Neuronal stem cell (in vitro differentiated cells): ENCODE results near the gene GXYLT1.

Source experiments
- DNase-seq: peaks from one replicate; pipeline ENCODE4 v3.0.0-alpha.2; 2013; ENCODE audit warnings: low spot score
- H2AFZ ChIP-seq: one replicate; pipeline ENCODE4 v1.6.1; 2013; ENCODE audit warnings: mild to moderate bottlenecking, low read length, inconsistent platforms
- H2AK5ac ChIP-seq: 2 replicates; pipeline ENCODE4 v1.6.1; 2013; ENCODE audit warnings: low read depth, mild to moderate bottlenecking, inconsistent platforms, low read length, moderate library complexity, mixed read lengths
- H2BK120ac ChIP-seq: 2 replicates; pipeline ENCODE4 v1.6.1; 2013; ENCODE audit warnings: low read depth, mild to moderate bottlenecking, inconsistent platforms, low read length, moderate library complexity, mixed read lengths
- H2BK12ac ChIP-seq: one replicate; pipeline ENCODE4 v1.6.1; 2013; ENCODE audit warnings: low read length, inconsistent platforms
- H2BK15ac ChIP-seq: 2 replicates; pipeline ENCODE4 v1.6.1; 2013; ENCODE audit warnings: mild to moderate bottlenecking, low read length, inconsistent platforms, mixed read lengths
- H2BK5ac ChIP-seq: one replicate; pipeline ENCODE4 v1.6.1; 2013; ENCODE audit warnings: inconsistent platforms, mild to moderate bottlenecking, low read length, moderate library complexity
- H3K14ac ChIP-seq: one replicate; pipeline ENCODE4 v1.6.1; 2013; ENCODE audit warnings: low read length, inconsistent platforms
- H3K18ac ChIP-seq: 2 replicates; pipeline ENCODE4 v1.6.1; 2013; ENCODE audit warnings: low read length, inconsistent platforms
- H3K23ac ChIP-seq: 2 replicates; pipeline ENCODE4 v1.6.1; 2013; ENCODE audit warnings: low read depth, mild to moderate bottlenecking, mixed read lengths, low read length, inconsistent platforms; ENCODE audit not compliant: poor library complexity
- H3K27ac ChIP-seq: replicated peaks from 3 replicates; pipeline ENCODE4 v1.5.1; 2013; ENCODE audit warnings: low read length, inconsistent platforms
- H3K27me3 ChIP-seq, 3 experiments: 2 replicates each; pipeline ENCODE4 v1.6.1; 2013; ENCODE audit warnings: low read length in 3 of 3, mild to moderate bottlenecking in 2 of 3, inconsistent platforms in 1 of 3, low read depth in 1 of 3, mixed read lengths in 1 of 3, moderate library complexity in 1 of 3; ENCODE audit not compliant: control insufficient read depth in 3 of 3, insufficient read depth in 3 of 3
- H3K36me3 ChIP-seq, 2 donors: replicated peaks in 1 of 2; 2 replicates each; pipeline ENCODE4 v1.6.1; 2013; ENCODE audit warnings: low read length in 2 of 2; ENCODE audit not compliant: control insufficient read depth in 2 of 2, insufficient read depth in 2 of 2
- H3K4ac ChIP-seq: 2 replicates; pipeline ENCODE4 v1.6.1; 2013; ENCODE audit warnings: inconsistent platforms, mild to moderate bottlenecking, low read length, moderate library complexity
- H3K4me1 ChIP-seq, 2 donors: 1 replicate in 1 of 2; 2 replicates in 1 of 2; pipeline ENCODE4 v1.6.1; 2013; ENCODE audit warnings: low read length in 2 of 2, low read depth in 1 of 2; ENCODE audit not compliant: control insufficient read depth in 2 of 2, insufficient read depth in 1 of 2
- H3K4me2 ChIP-seq: one replicate; pipeline ENCODE4 v1.6.1; 2013; ENCODE audit warnings: mild to moderate bottlenecking, low read length, inconsistent platforms; ENCODE audit not compliant: insufficient read depth, poor library complexity, severe bottlenecking
- H3K4me3 ChIP-seq, 2 donors: 2 replicates each; pipeline ENCODE4 v1.5.1; 2013; ENCODE audit warnings: low read length in 2 of 2, mild to moderate bottlenecking in 2 of 2, inconsistent platforms in 1 of 2, moderate library complexity in 1 of 2
- H3K79me1 ChIP-seq: one replicate; pipeline ENCODE4 v1.6.1; 2013; ENCODE audit warnings: low read depth, mild to moderate bottlenecking, inconsistent platforms, low read length, moderate library complexity
- H3K9ac ChIP-seq: one replicate; pipeline ENCODE4 v1.6.1; 2013; ENCODE audit warnings: mild to moderate bottlenecking, low read depth, low read length, inconsistent platforms; ENCODE audit not compliant: poor library complexity
- H3K9me3 ChIP-seq, 2 donors: replicated peaks in 1 of 2; 2 replicates each; pipeline versions ENCODE3 to v1.6.1; 2013; ENCODE audit warnings: low read length in 2 of 2, mild to moderate bottlenecking in 2 of 2, inconsistent platforms in 1 of 2, low read depth in 1 of 2, mixed read lengths in 1 of 2, moderate library complexity in 1 of 2; ENCODE audit not compliant: control insufficient read depth in 2 of 2, insufficient read depth in 1 of 2
- H4K8ac ChIP-seq: one replicate; pipeline ENCODE4 v1.6.1; 2013; ENCODE audit warnings: low read depth, mild to moderate bottlenecking, inconsistent platforms, low read length, moderate library complexity
- H4K91ac ChIP-seq: one replicate; pipeline ENCODE4 v1.6.1; 2013; ENCODE audit warnings: low read length, low read depth, mild to moderate bottlenecking, inconsistent platforms; ENCODE audit not compliant: poor library complexity
- WGBS, 2 donors: extraction: QIAGEN DNeasy Blood & Tissue Kit; methylation state at CpG; one replicate each; pipeline ENCODE4 v1.1.7; 2013; ENCODE audit warnings: missing lambda C conversion rate in 2 of 2, mixed read lengths in 1 of 2; ENCODE audit not compliant: insufficient read length in 2 of 2, insufficient replicate concordance in 1 of 2; ENCODE audit errors: extremely low coverage in 2 of 2; 5-methylcytosine and 5-hydroxymethylcytosine counted together

Gene GXYLT1

GRCh38 chr12:42103155-42103554 is 41.5 kb downstream of the GXYLT1 start:
- Histone ChIP-seq H3K9ac (no peak overlapping the region), H3K4me3 (no peak overlapping the region), H3K27ac (no peak overlapping the region), H3K4ac (no peak overlapping the region), H4K8ac (no peak overlapping the region), H3K23ac (no peak overlapping the region), H2BK5ac (no peak overlapping the region), H3K27me3 (no peaks in the 10 kb centered on the region), H2AFZ (no peak overlapping the region), H3K4me2 (no peak overlapping the region), H3K18ac (no peak overlapping the region), H2BK15ac (no peak overlapping the region), H3K79me1 (no peaks in the 10 kb centered on the region), H3K9me3 (no peaks in the 10 kb centered on the region), H3K14ac (no peak overlapping the region), H2BK12ac (no peak overlapping the region), H4K91ac (no peak overlapping the region), H2AK5ac (no peak overlapping the region), H3K36me3 (peaks cover 0 to 49% of the 10 kb centered on the region in 2 donors), H2BK120ac (no peak overlapping the region), H3K4me1 (no peaks in the 10 kb centered on the region)
- no CpG with 5 or more reads among the region's 4 CpGs for WGBS, 2 donors
- DNase-seq = no peak

- Histone ChIP-seq H4K8ac (no peak overlapping the region), H3K79me1 (no peaks in the 10 kb centered on the region), H2BK12ac (no peak overlapping the region), H3K27me3 (no peaks in the 10 kb centered on the region), H3K18ac (no peak overlapping the region), H3K27ac (no peak overlapping the region), H3K14ac (no peak overlapping the region), H3K4me1 (no peaks in the 10 kb centered on the region), H2BK120ac (no peak overlapping the region), H3K36me3 (peaks cover 0 to 49% of the 10 kb centered on the region in 2 donors), H3K9ac (no peak overlapping the region), H4K91ac (no peak overlapping the region), H3K4me2 (no peak overlapping the region), H3K4ac (no peak overlapping the region), H2AFZ (no peak overlapping the region), H3K23ac (no peak overlapping the region), H3K9me3 (no peaks in the 10 kb centered on the region), H2BK5ac (no peak overlapping the region), H2AK5ac (no peak overlapping the region), H2BK15ac (no peak overlapping the region), H3K4me3 (no peak overlapping the region)
- DNase-seq = no peak
- no CpG with 5 or more reads among the region's 3 CpGs for WGBS, 2 donors
Observed at GRCh38 chr12:42102720-42103119, 42.0 kb downstream of the GXYLT1 start.

GRCh38 chr12:42099433-42099832 is 45.2 kb downstream of the GXYLT1 start:
- Histone ChIP-seq H4K91ac (no peak overlapping the region), H2AFZ (no peak overlapping the region), H3K4me3 (no peak overlapping the region), H4K8ac (no peak overlapping the region), H3K4ac (no peak overlapping the region), H3K4me1 (no peaks in the 10 kb centered on the region), H3K9me3 (no peaks in the 10 kb centered on the region), H3K36me3 (peaks cover 0 to 52% of the 10 kb centered on the region in 2 donors), H2BK12ac (no peak overlapping the region), H2BK15ac (no peak overlapping the region), H3K9ac (no peak overlapping the region), H3K14ac (no peak overlapping the region), H2AK5ac (no peak overlapping the region), H3K4me2 (no peak overlapping the region), H2BK5ac (no peak overlapping the region), H2BK120ac (no peak overlapping the region), H3K18ac (no peak overlapping the region), H3K23ac (no peak overlapping the region), H3K27me3 (no peaks in the 10 kb centered on the region), H3K27ac (no peak overlapping the region), H3K79me1 (no peaks in the 10 kb centered on the region)
- no peak for DNase-seq
- no CpG with 5 or more reads among the region's 9 CpGs for WGBS, 2 donors

- no peak overlapping the region for H3K14ac ChIP-seq
Observed at GRCh38 chr12:42097971-42098370, 46.7 kb downstream of the GXYLT1 start.

More at GRCh38 chr12:42097971-42098370, 46.7 kb downstream of the GXYLT1 start:
- Histone ChIP-seq H2AFZ (no peak overlapping the region), H2BK15ac (no peak overlapping the region), H3K4ac (no peak overlapping the region), H3K18ac (no peak overlapping the region), H3K4me3 (no peak overlapping the region), H3K9me3 (no peaks in the 10 kb centered on the region), H3K23ac (no peak overlapping the region), H4K8ac (no peak overlapping the region), H2BK5ac (no peak overlapping the region), H2BK120ac (no peak overlapping the region), H3K27me3 (no peaks in the 10 kb centered on the region), H3K79me1 (no peaks in the 10 kb centered on the region), H3K4me2 (no peak overlapping the region), H3K4me1 (no peaks in the 10 kb centered on the region), H2AK5ac (no peak overlapping the region), H3K36me3 (peaks cover 0 to 62% of the 10 kb centered on the region in 2 donors), H2BK12ac (no peak overlapping the region), H3K9ac (no peak overlapping the region), H4K91ac (no peak overlapping the region), H3K27ac (no peak overlapping the region)
- no CpG with 5 or more reads among the region's 5 CpGs for WGBS, 2 donors
- no peak for DNase-seq
